ENCODE results near the gene SHISA6.

The SHISA6 gene

DNA sequence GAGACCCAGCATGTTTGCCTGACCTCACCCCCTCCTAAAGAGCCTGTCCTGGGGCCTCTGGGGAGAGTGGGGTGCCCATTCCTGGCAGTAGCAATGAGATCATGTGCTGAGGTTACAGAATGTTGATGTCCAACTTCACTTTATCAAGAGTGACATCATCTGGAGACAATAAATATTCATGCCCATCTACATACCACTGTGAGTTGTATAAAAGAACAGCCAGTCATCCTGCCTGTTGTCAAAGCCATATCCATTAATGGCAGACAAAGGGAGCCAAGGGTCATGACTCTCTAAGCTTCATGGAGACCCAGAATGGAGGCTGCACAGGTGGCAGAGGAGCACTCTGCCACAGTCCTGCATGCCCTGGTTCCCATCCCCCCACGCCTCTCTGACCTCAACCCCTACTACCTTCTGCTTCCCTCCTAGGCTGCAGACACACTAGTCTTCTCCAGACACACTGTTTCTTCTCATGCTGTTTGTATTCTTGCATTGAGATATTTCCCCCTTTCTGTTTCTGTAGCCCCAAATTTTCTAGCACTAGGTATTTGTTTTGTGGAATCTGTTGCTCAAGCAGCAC, 27.1 kb downstream of the SHISA6 start:
- peaks cover 26% of the 10 kb centered on the region for H3K9me3 ChIP-seq (replicated peaks; ENCODE audit: low read length)
- no peak overlapping the region for H3K4me2 ChIP-seq (ENCODE audit: low read length)
- no peaks in the 10 kb centered on the region for H3K4me1 ChIP-seq (ENCODE audit: control insufficient read depth, insufficient read depth, low read length)
- no peak overlapping the region for H3K9ac ChIP-seq (ENCODE audit: low read depth, low read length)
- H3K4me3 ChIP-seq (ENCODE audit: low read length): no peak overlapping the region
- no peaks in the 10 kb centered on the region for H3K36me3 ChIP-seq (ENCODE audit: insufficient read depth, low read length)
- no peaks in the 10 kb centered on the region for H3K27me3 ChIP-seq (ENCODE audit: control insufficient read depth, insufficient read depth, low read length)

DNA sequence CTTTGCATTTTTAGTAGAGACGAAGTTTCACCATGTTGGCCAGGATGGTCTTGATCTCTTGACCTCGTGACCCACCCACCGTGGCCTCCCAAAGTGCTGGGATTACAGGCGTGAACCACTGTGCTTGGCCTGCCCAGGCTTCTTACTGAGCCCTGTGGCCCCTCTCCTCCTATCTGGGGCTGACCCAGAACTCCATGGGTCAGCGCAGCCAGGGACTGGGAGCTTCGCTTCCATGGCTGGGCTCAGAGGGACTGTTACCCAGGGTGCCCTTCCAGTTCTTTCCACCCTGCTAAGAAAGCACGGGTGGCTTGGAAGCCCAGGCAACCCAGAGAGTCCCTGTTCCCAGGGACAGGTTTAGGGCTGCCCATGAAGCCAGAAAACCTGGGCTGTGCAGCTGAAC, 28.2 kb downstream of the SHISA6 start:
- peaks cover 29% of the 10 kb centered on the region for H3K9me3 ChIP-seq (replicated peaks; ENCODE audit: low read length)
- no peak overlapping the region for H3K4me3 ChIP-seq (ENCODE audit: low read length)
- no peak overlapping the region for H3K9ac ChIP-seq (ENCODE audit: low read depth, low read length)
- H3K36me3 ChIP-seq (ENCODE audit: insufficient read depth, low read length): no peaks in the 10 kb centered on the region
- no peak overlapping the region for H3K4me2 ChIP-seq (ENCODE audit: low read length)
- H3K4me1 ChIP-seq (ENCODE audit: control insufficient read depth, insufficient read depth, low read length): no peaks in the 10 kb centered on the region
- no peaks in the 10 kb centered on the region for H3K27me3 ChIP-seq (ENCODE audit: control insufficient read depth, insufficient read depth, low read length)

DNA sequence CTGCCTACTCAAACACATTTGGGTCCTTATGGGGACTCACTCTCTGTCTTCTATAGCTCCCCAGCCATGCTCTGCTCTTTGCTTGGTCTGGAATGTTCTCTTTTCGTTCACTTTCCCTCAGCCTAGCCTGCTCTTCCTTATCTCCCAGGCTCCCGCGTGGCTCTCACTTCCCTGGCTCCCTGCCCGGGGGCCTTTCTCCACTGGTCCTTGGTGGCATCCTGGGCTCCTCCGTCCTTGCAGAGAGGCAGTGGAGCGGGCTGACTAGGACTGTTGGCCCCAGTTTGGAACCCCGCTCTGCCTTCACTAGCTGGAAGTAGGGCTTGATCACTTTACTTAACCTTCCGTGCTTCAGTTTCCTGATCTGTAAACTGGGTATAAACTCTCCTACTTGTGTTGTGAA, 31.2 kb downstream of the SHISA6 start:
- Histone ChIP-seq H3K4me2 (ENCODE audit: low read length) (no peak overlapping the region), H3K36me3 (ENCODE audit: insufficient read depth, low read length) (no peaks in the 10 kb centered on the region), H3K9me3 (replicated peaks; ENCODE audit: low read length) (peaks cover 30% of the 10 kb centered on the region), H3K27me3 (ENCODE audit: control insufficient read depth, insufficient read depth, low read length) (no peaks in the 10 kb centered on the region), H3K4me1 (ENCODE audit: control insufficient read depth, insufficient read depth, low read length) (no peaks in the 10 kb centered on the region), H3K4me3 (ENCODE audit: low read length) (no peak overlapping the region), H3K9ac (ENCODE audit: low read depth, low read length) (no peak overlapping the region)

DNA sequence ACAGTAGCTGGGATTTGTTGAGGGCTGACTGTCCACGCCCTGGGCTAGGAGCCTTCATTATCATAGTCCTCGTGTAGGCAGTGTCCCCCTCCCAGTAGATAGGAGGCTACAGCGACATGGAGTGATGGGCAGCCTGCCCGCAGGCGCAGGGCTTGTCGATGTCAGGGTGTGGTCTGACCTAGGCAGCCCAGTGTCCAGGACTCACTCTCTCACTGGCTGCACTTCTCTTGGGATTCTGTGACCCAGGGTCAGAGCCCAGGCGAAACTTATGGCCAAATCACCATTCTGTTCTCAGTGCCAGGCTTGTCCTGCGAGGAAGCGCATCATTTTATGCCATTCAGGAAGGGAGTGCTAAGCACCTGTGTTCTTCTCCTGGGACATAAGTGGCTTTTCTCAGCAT, 32.6 kb downstream of the SHISA6 start:
- Histone ChIP-seq H3K27me3 (ENCODE audit: control insufficient read depth, insufficient read depth, low read length) (no peaks in the 10 kb centered on the region), H3K9me3 (replicated peaks; ENCODE audit: low read length) (peaks cover 34% of the 10 kb centered on the region), H3K36me3 (ENCODE audit: insufficient read depth, low read length) (no peaks in the 10 kb centered on the region)

DNA sequence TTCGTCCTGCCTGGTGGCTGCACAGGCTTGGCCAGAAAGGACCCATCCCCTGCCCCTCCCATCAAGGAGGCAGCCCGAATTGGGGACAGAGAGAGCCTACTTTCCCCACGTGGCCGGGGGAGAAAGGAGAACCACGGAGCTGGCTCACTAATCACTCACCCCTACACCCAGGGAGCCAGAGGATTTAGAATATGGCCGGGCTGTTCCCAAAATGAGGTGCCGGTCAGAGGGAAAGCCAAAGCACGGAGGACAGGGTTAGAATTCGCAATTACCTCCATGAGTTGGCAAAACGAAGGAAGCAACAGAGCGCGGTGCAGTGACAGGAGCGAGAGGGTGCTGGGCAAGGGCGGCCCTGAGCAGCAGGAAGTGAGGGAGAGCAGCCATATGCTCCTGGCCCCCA, 33.1 kb downstream of the SHISA6 start:
- H3K36me3 ChIP-seq (ENCODE audit: insufficient read depth, low read length): no peaks in the 10 kb centered on the region
- no peak overlapping the region for H3K4me3 ChIP-seq (ENCODE audit: low read length)
- no peaks in the 10 kb centered on the region for H3K4me1 ChIP-seq (ENCODE audit: control insufficient read depth, insufficient read depth, low read length)
- no peak overlapping the region for H3K9ac ChIP-seq (ENCODE audit: low read depth, low read length)
- H3K4me2 ChIP-seq (ENCODE audit: low read length): no peak overlapping the region
- peaks cover 34% of the 10 kb centered on the region for H3K9me3 ChIP-seq (replicated peaks; ENCODE audit: low read length)
- no peaks in the 10 kb centered on the region for H3K27me3 ChIP-seq (ENCODE audit: control insufficient read depth, insufficient read depth, low read length)

More for the DNA sequence above, 32.6 kb downstream of the SHISA6 start:
- H3K4me3 ChIP-seq (ENCODE audit: low read length): no peak overlapping the region
- H3K4me1 ChIP-seq (ENCODE audit: control insufficient read depth, insufficient read depth, low read length): no peaks in the 10 kb centered on the region
- no peak overlapping the region for H3K9ac ChIP-seq (ENCODE audit: low read depth, low read length)
- H3K4me2 ChIP-seq (ENCODE audit: low read length): no peak overlapping the region

DNA sequence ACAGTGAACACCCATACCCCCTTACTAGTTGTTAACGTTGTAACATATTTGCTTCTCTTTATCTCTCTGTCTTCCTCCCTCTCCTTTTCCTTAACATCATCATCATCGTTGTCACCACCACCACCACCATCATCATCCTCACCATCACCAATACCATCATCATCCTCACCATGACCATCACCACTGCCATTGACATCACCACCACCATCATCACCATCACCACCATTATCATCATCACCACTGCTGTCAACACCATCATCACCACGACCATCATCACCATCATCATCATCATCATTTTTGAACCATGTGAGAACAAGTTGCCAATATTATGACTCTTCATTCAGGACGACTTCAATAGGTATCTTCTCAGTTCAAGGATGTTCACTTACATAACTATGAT, 35.5 kb downstream of the SHISA6 start:
- Histone ChIP-seq H3K9me3 (replicated peaks; ENCODE audit: low read length) (peaks cover 28% of the 10 kb centered on the region), H3K4me1 (ENCODE audit: control insufficient read depth, insufficient read depth, low read length) (no peaks in the 10 kb centered on the region), H3K4me3 (ENCODE audit: low read length) (no peak overlapping the region), H3K9ac (ENCODE audit: low read depth, low read length) (no peak overlapping the region), H3K27me3 (ENCODE audit: control insufficient read depth, insufficient read depth, low read length) (no peaks in the 10 kb centered on the region), H3K36me3 (ENCODE audit: insufficient read depth, low read length) (no peaks in the 10 kb centered on the region), H3K4me2 (ENCODE audit: low read length) (no peak overlapping the region)

DNA sequence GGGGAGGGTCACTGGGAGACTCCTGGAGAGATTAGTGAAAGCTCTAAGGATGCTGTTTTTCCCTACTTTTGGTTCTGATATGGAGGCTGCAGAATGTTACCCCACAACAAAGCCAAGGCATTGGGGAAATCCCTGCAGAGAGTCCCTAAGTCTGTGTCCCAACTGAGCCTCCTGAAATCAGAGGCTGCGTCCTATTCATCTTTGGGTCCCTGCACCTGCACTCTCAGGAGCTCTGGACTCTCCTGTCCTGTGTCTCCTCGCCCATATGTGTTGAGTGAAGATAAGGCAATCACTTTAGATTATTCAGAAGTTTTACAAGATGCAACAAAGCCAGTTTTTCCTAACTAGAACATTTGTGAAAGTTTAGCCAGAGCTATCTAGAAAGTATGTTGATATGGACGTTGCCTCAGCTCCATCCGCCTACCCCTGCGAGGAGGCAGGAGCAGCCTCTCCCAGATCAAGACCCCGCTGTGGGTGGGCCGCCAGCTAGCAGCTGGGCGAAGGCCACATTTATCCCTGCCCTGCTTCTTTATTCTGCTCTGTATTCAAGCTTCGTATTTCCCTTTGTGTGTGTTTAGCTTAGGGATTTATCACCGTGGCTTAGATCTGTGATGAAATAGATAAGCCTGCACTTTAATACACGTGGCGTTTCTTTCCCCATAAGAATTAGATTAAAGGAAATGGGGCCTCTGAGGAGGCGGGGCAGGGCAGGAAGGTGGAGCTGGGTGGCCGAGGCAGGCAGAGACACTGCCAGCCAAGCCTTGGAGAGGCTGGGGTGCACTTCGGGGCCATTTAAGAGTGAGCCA, 37.4 kb downstream of the SHISA6 start:
- H3K9ac ChIP-seq (ENCODE audit: low read depth, low read length): no peak overlapping the region

DNA sequence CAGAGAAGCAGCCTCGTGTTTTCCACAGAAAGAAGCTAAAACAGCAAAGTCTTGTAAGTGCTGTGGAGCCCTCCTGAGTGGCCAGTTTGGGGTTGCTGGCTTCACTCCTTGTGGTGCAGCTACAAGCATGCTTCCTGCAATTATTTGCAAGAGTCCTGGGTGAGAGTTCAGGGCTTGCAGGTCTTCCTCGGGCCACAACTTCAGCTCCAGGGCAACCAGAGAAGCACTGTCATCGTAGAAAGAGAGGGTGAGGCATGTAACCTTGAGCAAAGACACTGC, 37.9 kb downstream of the SHISA6 start:
- Histone ChIP-seq H3K27me3 (ENCODE audit: control insufficient read depth, insufficient read depth, low read length) (no peaks in the 10 kb centered on the region), H3K4me1 (ENCODE audit: control insufficient read depth, insufficient read depth, low read length) (no peaks in the 10 kb centered on the region), H3K9me3 (replicated peaks; ENCODE audit: low read length) (peaks cover 13% of the 10 kb centered on the region), H3K4me2 (ENCODE audit: low read length) (no peak overlapping the region), H3K9ac (ENCODE audit: low read depth, low read length) (no peak overlapping the region), H3K4me3 (ENCODE audit: low read length) (no peak overlapping the region), H3K36me3 (ENCODE audit: insufficient read depth, low read length) (no peaks in the 10 kb centered on the region)

More for the DNA sequence above, 37.4 kb downstream of the SHISA6 start:
- H3K9me3 ChIP-seq (replicated peaks; ENCODE audit: low read length): peaks cover 18% of the 10 kb centered on the region
- no peaks in the 10 kb centered on the region for H3K27me3 ChIP-seq (ENCODE audit: control insufficient read depth, insufficient read depth, low read length)
- no peaks in the 10 kb centered on the region for H3K36me3 ChIP-seq (ENCODE audit: insufficient read depth, low read length)
- H3K4me3 ChIP-seq (ENCODE audit: low read length): no peak overlapping the region
- no peaks in the 10 kb centered on the region for H3K4me1 ChIP-seq (ENCODE audit: control insufficient read depth, insufficient read depth, low read length)
- H3K4me2 ChIP-seq (ENCODE audit: low read length): no peak overlapping the region

DNA sequence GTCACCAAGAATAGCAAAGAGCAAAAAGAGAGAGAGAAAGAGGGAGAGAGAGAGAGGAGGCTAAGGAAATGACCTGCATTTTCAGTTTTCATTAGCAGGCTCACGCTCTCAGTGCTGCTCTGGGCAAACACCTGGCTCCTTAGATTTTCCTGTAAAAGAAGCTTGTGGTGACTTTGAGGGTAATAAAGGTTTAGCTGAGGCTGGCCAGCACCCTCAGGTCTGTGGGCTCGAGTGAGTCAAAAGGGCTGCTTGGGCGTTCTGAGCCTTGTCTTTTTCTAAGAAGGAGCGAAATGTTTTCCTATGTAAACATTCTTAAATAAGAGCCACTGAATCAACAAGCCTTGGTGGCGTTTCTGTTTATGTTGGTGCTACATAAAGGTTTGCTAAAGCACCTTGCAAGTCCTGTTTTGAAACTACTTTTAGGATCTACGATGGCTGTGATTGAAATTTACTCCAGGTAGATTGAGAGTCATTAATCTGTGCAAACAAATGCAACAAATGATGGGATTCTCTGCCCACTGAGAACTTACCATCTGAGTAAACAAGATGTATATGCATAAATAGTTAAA, 38.8 kb downstream of the SHISA6 start:
- Histone ChIP-seq H3K9ac (ENCODE audit: low read depth, low read length) (no peak overlapping the region), H3K36me3 (ENCODE audit: insufficient read depth, low read length) (no peaks in the 10 kb centered on the region), H3K9me3 (replicated peaks; ENCODE audit: low read length) (peaks cover 5% of the 10 kb centered on the region), H3K4me1 (ENCODE audit: control insufficient read depth, insufficient read depth, low read length) (no peaks in the 10 kb centered on the region), H3K4me3 (ENCODE audit: low read length) (no peak overlapping the region), H3K27me3 (ENCODE audit: control insufficient read depth, insufficient read depth, low read length) (no peaks in the 10 kb centered on the region), H3K4me2 (ENCODE audit: low read length) (no peak overlapping the region)

DNA sequence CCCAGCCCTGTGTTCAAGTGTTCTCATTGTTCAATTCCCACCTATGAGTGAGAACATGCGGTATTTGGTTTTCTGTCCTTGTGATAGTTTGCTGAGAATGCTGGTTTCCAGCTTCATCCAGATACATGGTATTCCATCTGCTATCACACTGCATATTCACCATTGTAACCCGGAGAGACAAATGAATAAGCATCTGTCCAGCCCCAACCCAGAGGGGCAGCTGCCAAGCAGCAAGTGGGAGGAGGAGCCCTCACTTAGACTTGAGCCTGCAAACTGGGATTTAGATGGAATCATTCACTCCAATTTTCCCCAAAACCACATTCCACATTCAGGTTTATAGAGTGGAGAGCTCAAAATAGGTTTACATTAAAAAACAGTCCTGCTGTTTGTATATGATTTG, 41.6 kb downstream of the SHISA6 start:
- Histone ChIP-seq H3K4me1 (ENCODE audit: control insufficient read depth, insufficient read depth, low read length) (no peaks in the 10 kb centered on the region), H3K4me3 (ENCODE audit: low read length) (no peak overlapping the region), H3K9ac (ENCODE audit: low read depth, low read length) (no peak overlapping the region), H3K4me2 (ENCODE audit: low read length) (no peak overlapping the region), H3K27me3 (ENCODE audit: control insufficient read depth, insufficient read depth, low read length) (no peaks in the 10 kb centered on the region), H3K36me3 (ENCODE audit: insufficient read depth, low read length) (no peaks in the 10 kb centered on the region), H3K9me3 (replicated peaks; ENCODE audit: low read length) (peaks cover 8% of the 10 kb centered on the region)

DNA sequence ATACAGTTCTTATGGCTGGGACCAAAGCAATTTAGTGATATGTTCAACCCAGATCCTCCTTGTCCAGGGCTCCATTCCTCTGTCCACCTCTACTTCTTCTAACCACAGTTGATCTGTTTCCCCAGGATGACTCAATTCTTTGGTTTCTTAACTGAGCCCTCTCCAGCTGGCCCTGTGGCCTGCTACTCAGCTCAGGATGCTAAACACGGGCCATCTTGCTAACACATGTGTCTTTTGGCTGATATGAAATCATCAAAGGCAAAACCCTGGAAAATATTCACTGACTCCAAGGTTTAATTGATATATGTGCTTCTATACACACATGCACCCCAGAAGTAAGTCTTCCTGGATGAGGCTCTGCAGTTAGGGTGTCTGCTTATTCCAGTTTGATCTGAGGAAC, 43.8 kb downstream of the SHISA6 start:
- peaks cover 3% of the 10 kb centered on the region for H3K9me3 ChIP-seq (replicated peaks; ENCODE audit: low read length)
- H3K4me1 ChIP-seq (ENCODE audit: control insufficient read depth, insufficient read depth, low read length): no peaks in the 10 kb centered on the region
- H3K36me3 ChIP-seq (ENCODE audit: insufficient read depth, low read length): no peaks in the 10 kb centered on the region
- H3K27me3 ChIP-seq (ENCODE audit: control insufficient read depth, insufficient read depth, low read length): no peaks in the 10 kb centered on the region
- no peak overlapping the region for H3K9ac ChIP-seq (ENCODE audit: low read depth, low read length)
- H3K4me2 ChIP-seq (ENCODE audit: low read length): no peak overlapping the region
- no peak overlapping the region for H3K4me3 ChIP-seq (ENCODE audit: low read length)

DNA sequence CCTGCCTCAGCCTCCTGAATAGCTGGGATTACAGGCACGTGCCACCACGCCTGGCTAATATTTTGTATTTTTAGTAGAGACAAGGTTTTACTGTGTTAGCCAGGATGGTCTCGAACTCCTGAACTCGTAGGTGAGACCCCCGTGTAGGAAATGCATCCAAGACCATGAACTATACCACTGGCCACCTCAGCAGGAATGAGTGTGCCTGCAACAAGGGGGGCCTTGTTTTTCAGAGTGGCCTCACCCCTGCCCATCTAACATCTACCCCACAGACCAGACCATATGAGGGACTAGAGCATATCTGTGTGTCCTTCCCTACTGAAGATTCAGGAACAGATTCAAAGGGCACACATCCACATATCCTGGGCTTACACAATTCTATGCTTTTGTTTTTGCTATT, 44.9 kb downstream of the SHISA6 start:
- Histone ChIP-seq H3K36me3 (ENCODE audit: insufficient read depth, low read length) (no peaks in the 10 kb centered on the region), H3K9me3 (replicated peaks; ENCODE audit: low read length) (peaks cover 3% of the 10 kb centered on the region), H3K9ac (ENCODE audit: low read depth, low read length) (no peak overlapping the region), H3K27me3 (ENCODE audit: control insufficient read depth, insufficient read depth, low read length) (no peaks in the 10 kb centered on the region), H3K4me3 (ENCODE audit: low read length) (no peak overlapping the region), H3K4me2 (ENCODE audit: low read length) (no peak overlapping the region), H3K4me1 (ENCODE audit: control insufficient read depth, insufficient read depth, low read length) (no peaks in the 10 kb centered on the region)

Measured in skeletal muscle satellite cell (primary cell).